ENCODE measurements around the gene SMPD2. TPM values are rescaled to one million over a fixed set of nuclear protein-coding genes. Genes with fewer than 3 reads are reported as not detected.

Gene SMPD2
- total RNA-seq, 1 experiment from 2014 or later: 8.2 TPM

DNA sequence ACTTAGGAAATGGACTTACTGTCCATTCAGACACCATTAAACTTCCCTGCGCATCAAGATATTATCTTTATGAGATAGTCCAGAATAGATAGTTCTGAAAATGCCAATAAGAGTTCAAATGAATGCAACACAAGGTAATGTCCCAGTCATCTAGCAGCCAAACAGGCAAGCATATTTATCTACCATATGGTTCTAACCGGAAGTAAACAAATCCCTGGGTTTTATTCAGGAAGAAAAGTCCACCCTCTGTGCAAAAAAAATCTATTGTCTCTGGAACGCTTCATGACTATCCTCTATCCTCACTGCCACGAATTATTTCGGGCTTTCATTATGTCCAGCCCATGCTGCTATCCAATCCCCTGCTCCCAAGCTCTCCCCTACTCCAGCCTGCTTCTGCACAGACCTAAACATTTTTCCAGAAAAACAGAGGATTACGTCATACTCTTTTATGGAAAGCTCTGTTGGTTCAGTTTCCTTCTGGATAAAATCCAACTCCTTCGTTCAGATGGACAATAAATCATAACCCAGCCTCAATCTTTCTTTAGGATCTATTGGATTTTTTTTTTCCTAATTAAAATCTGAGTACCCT, 11.5 kb upstream of the SMPD2 start:
- peaks cover 19% of the 10 kb centered on the region for H3F3A ChIP-seq (ENCODE audit: insufficient read depth, low read depth)
- no peaks in the 10 kb centered on the region for H3K79me2 ChIP-seq (ENCODE audit: low read depth)
- no TSS peak for BruUV-seq (replicated peaks)
- no peak overlapping the region for H3K4me2 ChIP-seq
- H3K9me3 ChIP-seq (ENCODE audit: insufficient read depth, low read depth): no peaks in the 10 kb centered on the region
- intact Hi-C loops (cut with micrococcal nuclease; ENCODE audit: unreplicated experiment): no loop called here
- no peaks in the 10 kb centered on the region for H3K27me3 ChIP-seq (ENCODE audit: insufficient read depth, low read depth)
- ChIA-PET CTCF (no interaction called here), POLR2A (ENCODE audit: unreplicated experiment) (no interaction called here)
- H3K36me3 ChIP-seq (ENCODE audit: low read depth): no peaks in the 10 kb centered on the region
- H3K9me2 ChIP-seq (ENCODE audit: insufficient read depth): no peaks in the 10 kb centered on the region; the same call in 1 of the 2 replicates
- H3K4me3 ChIP-seq: no peak overlapping the region
- peaks cover 19% of the 10 kb centered on the region for H3K4me1 ChIP-seq (replicated peaks; ENCODE audit: insufficient read depth)
- H2AFZ ChIP-seq: no peak overlapping the region
- H3K27ac ChIP-seq: no peak overlapping the region
- H4K20me1 ChIP-seq (ENCODE audit: insufficient read depth): no peaks in the 10 kb centered on the region
- TF ChIP-seq, protein P1, sequence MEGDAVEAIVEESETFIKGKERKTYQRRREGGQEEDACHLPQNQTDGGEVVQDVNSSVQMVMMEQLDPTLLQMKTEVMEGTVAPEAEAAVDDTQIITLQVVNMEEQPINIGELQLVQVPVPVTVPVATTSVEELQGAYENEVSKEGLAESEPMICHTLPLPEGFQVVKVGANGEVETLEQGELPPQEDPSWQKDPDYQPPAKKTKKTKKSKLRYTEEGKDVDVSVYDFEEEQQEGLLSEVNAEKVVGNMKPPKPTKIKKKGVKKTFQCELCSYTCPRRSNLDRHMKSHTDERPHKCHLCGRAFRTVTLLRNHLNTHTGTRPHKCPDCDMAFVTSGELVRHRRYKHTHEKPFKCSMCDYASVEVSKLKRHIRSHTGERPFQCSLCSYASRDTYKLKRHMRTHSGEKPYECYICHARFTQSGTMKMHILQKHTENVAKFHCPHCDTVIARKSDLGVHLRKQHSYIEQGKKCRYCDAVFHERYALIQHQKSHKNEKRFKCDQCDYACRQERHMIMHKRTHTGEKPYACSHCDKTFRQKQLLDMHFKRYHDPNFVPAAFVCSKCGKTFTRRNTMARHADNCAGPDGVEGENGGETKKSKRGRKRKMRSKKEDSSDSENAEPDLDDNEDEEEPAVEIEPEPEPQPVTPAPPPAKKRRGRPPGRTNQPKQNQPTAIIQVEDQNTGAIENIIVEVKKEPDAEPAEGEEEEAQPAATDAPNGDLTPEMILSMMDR (conservative IDR thresholded peaks at IDR 0.05): no peak
- TF ChIP-seq EZH2 (IDR thresholded peaks at IDR 0.05; ENCODE audit: low read depth): no peak
- no peak for DNase-seq

DNA sequence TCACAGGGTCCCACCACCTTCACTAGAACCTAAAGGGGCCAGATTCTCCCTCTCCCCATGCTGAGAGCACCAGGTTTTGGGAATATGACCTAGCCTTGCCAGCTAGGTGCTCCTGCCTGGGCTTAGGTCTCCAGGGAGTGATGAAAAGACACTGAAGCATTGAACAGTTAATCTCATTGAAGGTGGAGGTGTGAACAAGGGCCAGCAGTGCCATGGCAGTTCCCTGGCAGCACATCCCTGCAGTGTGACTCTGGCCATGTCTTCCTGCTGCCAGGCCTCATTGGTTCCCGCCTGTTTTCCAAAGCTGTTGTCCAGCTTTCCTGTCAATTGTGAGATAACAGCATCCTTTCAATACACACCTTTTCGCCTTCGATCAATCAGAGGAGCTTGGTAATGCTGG, 11.0 kb upstream of the SMPD2 start:
- Histone ChIP-seq H3K4me3 (no peak overlapping the region), H4K20me1 (ENCODE audit: insufficient read depth) (no peaks in the 10 kb centered on the region), H3K79me2 (ENCODE audit: low read depth) (no peaks in the 10 kb centered on the region), H3K27me3 (ENCODE audit: insufficient read depth, low read depth) (no peaks in the 10 kb centered on the region), H3K4me2 (no peak overlapping the region), H3K4me1 (replicated peaks; ENCODE audit: insufficient read depth) (peaks cover 14% of the 10 kb centered on the region), H3F3A (ENCODE audit: insufficient read depth, low read depth) (peaks cover 14% of the 10 kb centered on the region), H3K27ac (no peak overlapping the region), H3K9me2 (ENCODE audit: insufficient read depth) (no peaks in the 10 kb centered on the region; the same call in 1 of the 2 replicates), H3K36me3 (ENCODE audit: low read depth) (no peaks in the 10 kb centered on the region), H3K9me3 (ENCODE audit: insufficient read depth, low read depth) (no peaks in the 10 kb centered on the region), H2AFZ (no peak overlapping the region)
- TF ChIP-seq, protein P1 (conservative IDR thresholded peaks at IDR 0.05): no peak
- TF ChIP-seq EZH2 (IDR thresholded peaks at IDR 0.05; ENCODE audit: low read depth): no peak
- no TSS peak for BruUV-seq (replicated peaks)
- no peak for DNase-seq
- POLR2A ChIA-PET (ENCODE audit: unreplicated experiment): no interaction called here
- CTCF ChIA-PET: no interaction called here
- intact Hi-C loops (cut with micrococcal nuclease; ENCODE audit: unreplicated experiment): no loop called here

DNA sequence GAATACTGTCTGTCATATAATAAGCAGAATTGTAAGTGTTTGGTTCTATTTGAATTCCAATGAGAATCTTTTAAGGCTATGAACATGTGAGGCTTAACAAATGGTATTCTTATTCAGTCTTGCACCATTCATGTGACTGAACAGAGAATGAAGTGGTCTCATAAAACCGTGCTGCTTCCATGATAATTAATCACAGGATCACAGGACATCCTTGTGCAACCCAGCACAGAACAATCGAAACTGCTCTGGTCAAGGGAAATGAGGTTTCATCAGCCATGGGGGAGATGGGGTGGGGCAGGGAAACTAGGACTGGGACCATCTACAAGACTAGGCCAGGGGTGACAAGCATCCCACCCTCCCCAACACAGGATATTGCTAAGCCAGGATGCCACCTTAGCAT, 6.1 kb upstream of the SMPD2 start:
- Histone ChIP-seq H3K4me1 (replicated peaks; ENCODE audit: insufficient read depth) (peaks cover 11% of the 10 kb centered on the region), H3F3A (ENCODE audit: insufficient read depth, low read depth) (peaks cover 21% of the 10 kb centered on the region; the same call in 1 of the 2 replicates), H3K4me3 (no peak overlapping the region), H3K27me3 (ENCODE audit: insufficient read depth, low read depth) (no peaks in the 10 kb centered on the region), H3K9me2 (ENCODE audit: insufficient read depth) (no peaks in the 10 kb centered on the region), H3K79me2 (ENCODE audit: low read depth) (peaks cover 14% of the 10 kb centered on the region), H4K20me1 (ENCODE audit: insufficient read depth) (no peaks in the 10 kb centered on the region), H3K36me3 (ENCODE audit: low read depth) (0 out of 2 replicates have a peak, but pooled peaks cover 6% of the 10 kb centered on the region), H2AFZ (no peak overlapping the region), H3K9me3 (ENCODE audit: insufficient read depth, low read depth) (no peaks in the 10 kb centered on the region), H3K4me2 (no peak overlapping the region), H3K27ac (peak overlapping the region; percentile 28)
- no TSS peak for BruUV-seq (replicated peaks)
- ChIA-PET CTCF (no interaction called here), POLR2A (ENCODE audit: unreplicated experiment) (interaction anchor here (0.6 kb wide), 1 partner anchor 41 kb away, joined by 16 read pairs; no protein-coding TSS in a partner anchor)
- TF ChIP-seq, protein P1 (conservative IDR thresholded peaks at IDR 0.05): no peak
- intact Hi-C loops (cut with micrococcal nuclease; ENCODE audit: unreplicated experiment): no loop called here
- DNase-seq: no peak

Measured in PC-9 (cell line).